ENCODE data around the gene OR6J1. TPM values are rescaled to one million over a fixed set of nuclear protein-coding genes. Genes with fewer than 3 reads are reported as not detected.
A peak's percentile ranks its signal among the peaks of the same experiment; 100 is the strongest.

The OR6J1 gene
- total and polyA plus RNA-seq, 5 experiments from 2014 or later: not detected

GRCh38 chr14:22599349-22599748, 44.8 kb downstream of the OR6J1 start:
- peaks cover 0 to 28% (median 26%) of the 10 kb centered on the region in 3 donors for H3K36me3 Mint-ChIP-seq
- POLR2A ChIA-PET: interaction anchor here (0.5 to 5.5 kb wide), 4 partner anchors 10 to 153 kb away, joined by 3 to 58 read pairs (median 22); partner anchors contain the start of gene DAD1
- ATAC-seq (no peak), DNase-seq (no peak)
- peaks cover 18 to 49% (median 40%) of the 10 kb centered on the region in 4 donors for H3K4me1 Mint-ChIP-seq
- H3K9me3 Mint-ChIP-seq: no peaks in the 10 kb centered on the region
- no peaks in the 10 kb centered on the region for H3K27me3 Mint-ChIP-seq
- H3K27ac Mint-ChIP-seq: peak overlapping the region in 7 of 10 donors; percentile 21 to 97 (median 96)
- peak overlapping the region; percentile 91 to 99 (median 96) for H3K4me3 Mint-ChIP-seq

DNA sequence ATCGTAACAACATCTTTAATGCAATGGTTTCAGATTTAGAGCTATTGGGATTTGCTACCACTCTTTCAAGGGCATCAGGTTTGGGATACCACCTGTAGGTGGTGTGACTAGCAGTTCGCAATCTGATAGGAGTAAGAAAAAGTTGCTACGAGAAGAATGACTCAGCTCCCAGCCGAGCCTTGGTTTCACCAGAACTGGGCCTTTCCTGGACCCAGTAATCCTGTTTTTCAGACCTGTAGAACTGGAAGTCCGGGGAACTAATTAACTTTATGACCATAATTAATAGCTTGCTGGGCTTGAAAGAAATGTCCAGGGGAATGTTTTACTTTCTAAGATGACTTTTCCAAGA, 45.3 kb downstream of the OR6J1 start:
- peaks cover 18 to 49% (median 40%) of the 10 kb centered on the region in 4 donors for H3K4me1 Mint-ChIP-seq
- POLR2A ChIA-PET: interaction anchor here (1.3 to 5.5 kb wide), 6 partner anchors 9 to 168 kb away, joined by 3 to 58 read pairs (median 8); partner anchors contain the start of genes DAD1 and OXA1L
- H3K9me3 Mint-ChIP-seq: no peaks in the 10 kb centered on the region
- peaks cover 0 to 23% (median 22%) of the 10 kb centered on the region in 3 donors for H3K36me3 Mint-ChIP-seq
- peak overlapping the region; percentile 91 to 99 (median 96) for H3K4me3 Mint-ChIP-seq
- ATAC-seq (peak; percentile 39 to 67), DNase-seq (peak in 3 of 10 donors; percentile 18 to 30 (median 21))
- peak overlapping the region; percentile 89 to 97 (median 96) for H3K27ac Mint-ChIP-seq
- no peaks in the 10 kb centered on the region for H3K27me3 Mint-ChIP-seq

DNA sequence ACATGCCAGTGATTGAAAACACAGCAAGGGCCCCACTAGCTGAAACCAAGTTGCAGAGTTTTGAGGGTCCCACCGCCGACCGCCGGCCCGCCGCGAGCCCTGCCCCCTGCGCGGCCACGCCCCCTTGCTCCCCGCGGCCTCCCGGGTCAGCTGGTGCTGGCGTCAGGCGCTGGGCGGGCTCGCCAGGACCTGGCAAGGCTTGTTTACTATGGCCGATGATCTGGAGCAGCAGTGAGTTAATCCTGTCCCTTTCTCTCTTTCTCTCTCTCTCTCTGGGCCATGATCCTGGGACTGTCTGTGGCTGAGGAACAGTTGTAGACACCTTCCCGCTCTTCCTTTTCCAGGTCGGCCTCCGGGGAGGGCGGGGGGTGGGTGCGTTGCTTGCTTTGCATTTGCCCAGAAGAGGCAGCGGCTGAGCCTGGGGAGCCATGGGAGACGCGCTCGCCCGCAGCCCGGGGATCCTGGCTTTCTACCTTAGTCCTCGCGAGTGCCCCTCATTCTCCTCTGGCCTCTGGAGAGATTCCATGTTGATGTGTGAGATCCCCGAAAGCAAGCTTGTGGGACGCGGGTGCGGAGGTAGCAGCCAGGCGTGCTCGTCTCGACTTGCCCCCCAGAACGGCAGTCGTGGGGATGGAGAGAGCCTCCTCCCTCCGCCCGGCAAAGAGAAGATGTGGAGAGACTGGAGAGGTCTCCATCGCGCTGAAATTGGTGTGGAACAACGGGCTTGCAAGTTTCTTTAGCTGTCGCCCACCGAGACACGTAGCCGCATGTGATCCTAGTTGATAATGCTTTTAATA, 45.9 kb downstream of the OR6J1 start, which contains the start of gene ABHD4:
Gene ABHD4 (plus strand): TSS at position 202 of the 797 bp plus-strand sequence. CDS start 7 bp downstream, at position 209.
- DNase-seq (peak; percentile 24 to 80 (median 62)), ATAC-seq (peak; percentile 77 to 88)
- Mint-ChIP-seq H3K4me1 (peaks cover 18 to 49% (median 40%) of the 10 kb centered on the region in 4 donors), H3K27me3 (no peaks in the 10 kb centered on the region), H3K9me3 (no peaks in the 10 kb centered on the region), H3K36me3 (peaks cover 0 to 18% (median 18%) of the 10 kb centered on the region in 3 donors), H3K27ac (peak within 1 kb of the TSS; percentile 89 to 97 (median 96)), H3K4me3 (peak within 1 kb of the TSS; percentile 91 to 99 (median 96))
- POLR2A ChIA-PET: interaction anchor here (0.9 to 5.5 kb wide), 7 partner anchors 9 to 168 kb away, joined by 3 to 58 read pairs (median 5); partner anchors contain the start of genes DAD1 and OXA1L

GRCh38 chr14:22597771-22598098, 46.4 kb downstream of the OR6J1 start:
- Mint-ChIP-seq H3K4me3 (peak overlapping the region; percentile 91 to 99 (median 96)), H3K36me3 (peaks cover 0 to 13% (median 12%) of the 10 kb centered on the region in 3 donors), H3K27me3 (no peaks in the 10 kb centered on the region), H3K4me1 (peaks cover 18 to 49% (median 40%) of the 10 kb centered on the region in 4 donors), H3K9me3 (no peaks in the 10 kb centered on the region), H3K27ac (peak overlapping the region; percentile 27 to 97 (median 92))
- POLR2A ChIA-PET: interaction anchor here (0.9 to 5.5 kb wide), 7 partner anchors 8 to 169 kb away, joined by 3 to 58 read pairs (median 5); partner anchors contain the start of genes DAD1 and OXA1L
- ATAC-seq: peak in 1 of 2 donors; percentile 36
- DNase-seq: no peak

GRCh38 chr14:22597265-22597664, 46.9 kb downstream of the OR6J1 start:
- POLR2A ChIA-PET: interaction anchor here (2.5 to 5.5 kb wide), 3 partner anchors 8 to 27 kb away, joined by 11 to 58 read pairs (median 33); partner anchors contain the start of gene DAD1
- Mint-ChIP-seq H3K4me3 (peak overlapping the region; percentile 91 to 99 (median 96)), H3K27ac (peak overlapping the region in 9 of 10 donors; percentile 27 to 97 (median 96)), H3K9me3 (no peaks in the 10 kb centered on the region), H3K36me3 (peaks cover 0 to 8% (median 7%) of the 10 kb centered on the region in 3 donors), H3K4me1 (peaks cover 18 to 44% (median 38%) of the 10 kb centered on the region in 4 donors), H3K27me3 (no peaks in the 10 kb centered on the region)
- no peak for ATAC-seq
- DNase-seq: no peak

DNA sequence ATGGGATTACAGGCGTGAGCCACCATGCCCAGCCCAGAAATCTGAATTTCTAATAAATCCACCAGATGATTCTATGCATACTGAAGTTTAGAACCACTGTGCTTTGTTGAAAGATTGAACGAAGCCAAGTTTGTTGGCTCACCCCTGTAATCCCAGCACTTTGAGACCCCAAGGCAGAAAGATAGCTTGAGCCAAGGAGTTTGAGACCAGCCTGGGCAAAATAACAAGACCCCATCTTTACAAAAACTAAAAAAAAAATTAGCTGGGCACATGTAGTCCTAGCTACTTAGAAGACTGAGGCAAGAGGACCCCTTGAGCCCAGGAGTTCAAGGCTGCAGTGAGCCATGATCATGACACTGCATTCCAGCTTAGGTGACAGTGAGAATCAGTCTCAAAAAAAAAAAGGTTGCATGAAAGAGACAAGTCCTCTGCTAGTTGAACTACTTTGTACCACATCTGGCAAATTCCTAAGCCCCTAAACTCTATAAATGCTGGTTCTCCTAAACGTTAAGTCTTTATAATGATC, 47.7 kb downstream of the OR6J1 start:
- no peaks in the 10 kb centered on the region for H3K27me3 Mint-ChIP-seq
- peaks cover 11 to 36% (median 34%) of the 10 kb centered on the region in 4 donors for H3K4me1 Mint-ChIP-seq
- no peak for ATAC-seq
- H3K9me3 Mint-ChIP-seq: no peaks in the 10 kb centered on the region
- DNase-seq: no peak
- H3K27ac Mint-ChIP-seq: peak overlapping the region in 3 of 10 donors; percentile 4 to 60 (median 14)
- peaks cover 0 to 3% (median 0%) of the 10 kb centered on the region in 3 donors for H3K36me3 Mint-ChIP-seq
- H3K4me3 Mint-ChIP-seq: peak overlapping the region in 4 of 10 donors; percentile 1 to 52 (median 14)
- POLR2A ChIA-PET: interaction anchor here (5.2 to 5.5 kb wide), 2 partner anchors 7 to 26 kb away, joined by 33 to 58 read pairs; partner anchors contain the start of gene DAD1

DNA sequence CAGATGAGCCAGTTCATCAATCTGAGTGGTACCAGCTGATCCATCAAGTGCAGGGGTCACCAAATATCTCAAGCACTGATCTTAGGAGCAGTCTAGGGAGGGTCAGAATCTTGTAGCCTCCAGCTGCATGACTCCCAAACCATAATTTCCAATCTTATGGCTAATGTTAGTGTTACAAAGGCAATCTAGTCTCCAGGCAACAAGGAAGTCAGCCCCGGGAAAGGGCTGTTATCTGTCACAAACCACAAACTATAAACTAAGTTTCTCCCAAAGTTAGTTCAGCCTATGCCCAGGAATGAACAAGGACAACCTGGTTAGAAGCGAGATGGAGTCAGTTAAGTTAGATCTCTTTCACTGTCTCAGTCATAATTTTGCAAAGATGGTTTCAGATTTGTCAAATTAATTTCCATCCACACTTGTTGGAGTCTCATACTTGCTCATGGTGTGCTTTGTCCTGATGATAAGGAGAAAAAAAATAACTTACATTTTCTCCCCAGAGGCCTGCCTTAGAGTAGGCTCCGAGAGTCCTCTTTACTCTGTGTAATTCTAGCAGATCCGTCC, 49.9 kb downstream of the OR6J1 start:
- no peak for DNase-seq
- H3K36me3 Mint-ChIP-seq: no peaks in the 10 kb centered on the region
- POLR2A ChIA-PET: interaction anchor here (0.6 to 1.0 kb wide), 2 partner anchors 10 to 23 kb away, joined by 3 to 9 read pairs; no protein-coding TSS in a partner anchor
- no peaks in the 10 kb centered on the region for H3K9me3 Mint-ChIP-seq
- H3K27me3 Mint-ChIP-seq: peaks cover 0 to under 1% (median 0%) of the 10 kb centered on the region in 5 donors
- H3K27ac Mint-ChIP-seq: peak overlapping the region in 1 of 10 donors; percentile 34
- no peak overlapping the region for H3K4me3 Mint-ChIP-seq
- ATAC-seq: no peak
- peaks cover 16 to 31% (median 28%) of the 10 kb centered on the region in 4 donors for H3K4me1 Mint-ChIP-seq

- POLR2A ChIA-PET: no interaction called here
These were observed 50.6 kb downstream of the OR6J1 start for GRCh38 chr14:22593601-22594000.

DNA sequence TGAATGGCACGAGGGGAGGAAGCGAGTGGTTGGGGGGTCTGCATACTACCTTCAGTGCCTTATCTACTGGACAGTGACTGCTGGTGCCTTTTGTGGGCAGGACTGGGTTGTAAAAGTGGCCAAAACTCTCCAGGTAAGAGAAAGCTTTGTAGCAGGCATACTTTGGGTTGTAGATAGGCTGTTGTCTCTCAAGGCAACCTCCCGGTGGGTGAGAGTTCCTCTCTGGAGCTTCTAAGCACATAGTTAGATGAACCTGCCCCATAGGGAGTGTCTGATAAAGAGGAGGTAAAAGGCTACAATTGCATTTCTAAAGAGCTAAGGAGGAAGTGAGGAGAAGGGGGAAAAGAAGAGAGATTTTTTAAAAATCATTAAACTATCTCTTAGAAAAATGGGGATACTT, 51.0 kb downstream of the OR6J1 start:
- Mint-ChIP-seq H3K9me3 (no peaks in the 10 kb centered on the region), H3K4me1 (peaks cover 13 to 28% (median 25%) of the 10 kb centered on the region in 4 donors), H3K36me3 (no peaks in the 10 kb centered on the region), H3K27me3 (peaks cover 0 to 5% (median 0%) of the 10 kb centered on the region in 5 donors), H3K27ac (peak overlapping the region in 7 of 10 donors; percentile 15 to 98 (median 71)), H3K4me3 (no peak overlapping the region)
- ATAC-seq: no peak
- no peak for DNase-seq
- POLR2A ChIA-PET: no interaction called here

More at GRCh38 chr14:22593601-22594000, 50.6 kb downstream of the OR6J1 start:
- no peaks in the 10 kb centered on the region for H3K36me3 Mint-ChIP-seq
- ATAC-seq: no peak
- no peak overlapping the region for H3K4me3 Mint-ChIP-seq
- no peak for DNase-seq
- peaks cover 0 to 5% (median 0%) of the 10 kb centered on the region in 5 donors for H3K27me3 Mint-ChIP-seq
- peaks cover 12 to 28% (median 25%) of the 10 kb centered on the region in 4 donors for H3K4me1 Mint-ChIP-seq
- H3K27ac Mint-ChIP-seq: peak overlapping the region in 4 of 10 donors; percentile 29 to 77 (median 52)
- no peaks in the 10 kb centered on the region for H3K9me3 Mint-ChIP-seq

GRCh38 chr14:22589096-22589839, 54.9 kb downstream of the OR6J1 start, which contains the start of gene DAD1:
Gene DAD1, minus strand, starts transcription at chr14:22589224. Its CDS starts 67 bp downstream, at chr14:22589157.
- Mint-ChIP-seq H3K4me3 (peak within 1 kb of the TSS; percentile 90 to 99 (median 98)), H3K27ac (peak within 1 kb of the TSS; percentile 95 to 100 (median 99)), H3K4me1 (peaks cover 34 to 60% (median 55%) of the 10 kb centered on the region in 4 donors), H3K9me3 (no peaks in the 10 kb centered on the region), H3K27me3 (peaks cover 0 to 5% (median 0%) of the 10 kb centered on the region in 5 donors), H3K36me3 (peaks cover 0 to 19% (median 5%) of the 10 kb centered on the region in 3 donors)
- ATAC-seq: peak; percentile 88 to 93
- POLR2A ChIA-PET: interaction anchor here (0.7 to 4.5 kb wide), 19 partner anchors 10 to 1782 kb away, joined by 3 to 60 read pairs (median 5); partner anchors contain the start of genes ABHD4, OXA1L and RBM23
- peak; percentile 98 to 100 (median 100) for DNase-seq

DNA sequence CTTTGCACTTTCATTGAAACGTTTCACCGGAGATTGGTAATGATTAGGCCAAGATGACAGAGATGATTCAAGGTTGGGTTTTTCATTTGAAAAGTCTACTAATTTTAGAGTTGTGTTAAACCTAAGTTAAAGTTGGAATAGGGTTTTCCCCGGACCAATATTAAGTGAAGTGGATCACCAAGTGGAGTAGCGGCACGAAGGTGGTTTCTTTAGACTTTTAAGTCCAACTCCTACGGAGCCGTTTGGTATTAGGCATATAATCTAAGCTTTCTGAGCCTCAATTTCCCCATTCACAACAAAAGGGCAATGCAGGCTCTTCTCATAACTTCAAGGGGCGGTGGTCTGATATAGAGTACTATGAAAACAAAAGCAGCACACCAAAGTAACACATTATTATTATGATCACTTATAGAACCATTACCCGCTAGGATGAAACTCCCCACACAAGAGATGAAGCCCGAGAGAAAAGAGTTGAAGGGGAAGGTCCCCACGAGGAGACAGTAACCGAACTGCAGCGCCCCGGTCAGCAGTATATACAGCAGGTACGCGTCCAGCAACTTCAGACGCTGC, 55.5 kb downstream of the OR6J1 start:
- Mint-ChIP-seq H3K27me3 (peaks cover 0 to 5% (median 0%) of the 10 kb centered on the region in 5 donors), H3K9me3 (no peaks in the 10 kb centered on the region), H3K4me1 (peaks cover 39 to 66% (median 62%) of the 10 kb centered on the region in 4 donors), H3K4me3 (peak overlapping the region; percentile 90 to 99 (median 98)), H3K36me3 (peaks cover 0 to 19% (median 5%) of the 10 kb centered on the region in 3 donors), H3K27ac (peak overlapping the region; percentile 95 to 100 (median 99))
- POLR2A ChIA-PET: interaction anchor here (0.9 to 4.5 kb wide), 16 partner anchors 9 to 748 kb away, joined by 3 to 60 read pairs (median 6); partner anchors contain the start of genes ABHD4, OXA1L and RBM23
- peak in 1 of 2 donors; percentile 0 for ATAC-seq
- DNase-seq: no peak
